Left ventricle myocardium inferior (tissue), 1 donor: ENCODE results near the gene ADAMTSL2. TPM values are rescaled to one million over a fixed set of nuclear protein-coding genes. Genes with fewer than 3 reads are reported as not detected.

Source experiments
- DNase-seq: peaks from one replicate; pipeline ENCODE4 v3.0.0-alpha.2; 2020
- H3K27ac ChIP-seq: fragments of 200-600 bp; replicated peaks from 2 replicates; pipeline ENCODE4 v1.8.0; 2021
- H3K27me3 ChIP-seq: fragments of 200-600 bp; 2 replicates; pipeline ENCODE4 v1.8.0; 2021; ENCODE audit warnings: low read depth
- H3K36me3 ChIP-seq: fragments of 200-600 bp; 2 replicates; pipeline ENCODE4 v1.8.0; 2021
- H3K4me1 ChIP-seq: fragments of 200-600 bp; 2 replicates; pipeline ENCODE4 v1.8.0; 2021
- H3K4me3 ChIP-seq: fragments of 200-600 bp; 2 replicates; pipeline ENCODE4 v1.8.0; 2021; ENCODE audit warnings: mild to moderate bottlenecking, moderate library complexity
- H3K9me3 ChIP-seq: fragments of 200-600 bp; replicated peaks from 2 replicates; pipeline ENCODE4 v1.8.0; 2021
- CTCF ChIP-seq: fragments of 200-600 bp; IDR thresholded peaks from 2 replicates; pipeline ENCODE4 v1.8.0; 2021; ENCODE audit warnings: antibody characterized with exemption, mild to moderate bottlenecking, borderline replicate concordance
- intact Hi-C: fragments of 100-400 bp; cut with micrococcal nuclease; formaldehyde crosslinking; loops from one replicate; pipeline ENCODE4 v1.11.0; 2022
- total RNA-seq: library from RNA; stranded (reverse); fragmentation: NEBNext Ultra II Directional; extraction: Animal tissue kit (Norgen Biotek cat#: 25700); gene quantifications from one replicate; pipeline ENCODE4 v1.2.1, GENCODE V29; 2021
- donor health status: DM: no; HTN: yes; CAD: no; lungs with severe emphysema.

ADAMTSL2 gene
- total RNA-seq, 1 donor from 2014 or later = 6.0 TPM

- peak; percentile 18 for TF ChIP-seq CTCF
- Histone ChIP-seq H3K27me3 (peaks cover 87% of the 10 kb centered on the region), H3K4me3 (no peak overlapping the region), H3K9me3 (no peaks in the 10 kb centered on the region), H3K27ac (no peak overlapping the region), H3K4me1 (no peaks in the 10 kb centered on the region), H3K36me3 (no peaks in the 10 kb centered on the region)
- DNase-seq = no peak
- intact Hi-C loops = no loop called here
Observed at GRCh38 chr9:133604214-133604613, 69.7 kb downstream of the ADAMTSL2 start.

GRCh38 chr9:133604856-133605255 is 70.4 kb downstream of the ADAMTSL2 start:
- Histone ChIP-seq H3K27ac (no peak overlapping the region), H3K36me3 (no peaks in the 10 kb centered on the region), H3K27me3 (peaks cover 93% of the 10 kb centered on the region), H3K9me3 (no peaks in the 10 kb centered on the region), H3K4me3 (no peak overlapping the region), H3K4me1 (no peaks in the 10 kb centered on the region)
- intact Hi-C loops = no loop called here
- DNase-seq = no peak
- no peak for TF ChIP-seq CTCF

GRCh38 chr9:133605446-133605845 is 70.9 kb downstream of the ADAMTSL2 start:
- DNase-seq = no peak
- no peak for TF ChIP-seq CTCF
- no peaks in the 10 kb centered on the region for H3K4me1 ChIP-seq
- H3K27ac ChIP-seq = no peak overlapping the region
- H3K27me3 ChIP-seq = peaks cover 99% of the 10 kb centered on the region
- H3K36me3 ChIP-seq = no peaks in the 10 kb centered on the region
- no peak overlapping the region for H3K4me3 ChIP-seq
- H3K9me3 ChIP-seq = no peaks in the 10 kb centered on the region
- intact Hi-C loops = no loop called here

- intact Hi-C loops = no loop called here
- Histone ChIP-seq H3K27me3 (peaks cover 100% of the 10 kb centered on the region), H3K4me1 (no peaks in the 10 kb centered on the region), H3K36me3 (no peaks in the 10 kb centered on the region), H3K9me3 (no peaks in the 10 kb centered on the region), H3K4me3 (no peak overlapping the region), H3K27ac (no peak overlapping the region)
- no peak for TF ChIP-seq CTCF
- DNase-seq = no peak
Observed at GRCh38 chr9:133605856-133606707, 71.6 kb downstream of the ADAMTSL2 start.

GRCh38 chr9:133606708-133607025 is 72.2 kb downstream of the ADAMTSL2 start:
- H3K27me3 ChIP-seq = peaks cover 100% of the 10 kb centered on the region
- H3K4me3 ChIP-seq = no peak overlapping the region
- intact Hi-C loops = no loop called here

More at GRCh38 chr9:133606708-133607025, 72.2 kb downstream of the ADAMTSL2 start:
- no peaks in the 10 kb centered on the region for H3K9me3 ChIP-seq
- no peaks in the 10 kb centered on the region for H3K4me1 ChIP-seq
- no peak overlapping the region for H3K27ac ChIP-seq
- TF ChIP-seq CTCF = no peak
- no peak for DNase-seq
- H3K36me3 ChIP-seq = no peaks in the 10 kb centered on the region
